ENCODE measurements around the gene CASP9.
"Not testable (repeated sequence)": the region's sequence is repeated elsewhere in the genome, so short reads cannot be mapped to it uniquely, and the experiment has no call there.

The CASP9 gene

GRCh38 chr1:15469361-15469760 lies 54.7 kb downstream of the CASP9 start:
- no peak for DNase-seq (ENCODE audit: low spot score)

- no peak for DNase-seq (ENCODE audit: low spot score)
These were observed 55.9 kb downstream of the CASP9 start for GRCh38 chr1:15468145-15468544.

- not testable (repeated sequence) for DNase-seq (ENCODE audit: low spot score)
These were observed 56.9 kb downstream of the CASP9 start for GRCh38 chr1:15466955-15467625.

- DNase-seq (ENCODE audit: low spot score) = no peak
These were observed 58.3 kb downstream of the CASP9 start for GRCh38 chr1:15465674-15466073.

- DNase-seq (ENCODE audit: low spot score) = not testable (repeated sequence)
These were observed 60.1 kb downstream of the CASP9 start for GRCh38 chr1:15463926-15464322.

- not testable (repeated sequence) for DNase-seq (ENCODE audit: low spot score)
These were observed 60.8 kb downstream of the CASP9 start for GRCh38 chr1:15463064-15463800.

- DNase-seq (ENCODE audit: low spot score) = no peak
These were observed 63.3 kb downstream of the CASP9 start for GRCh38 chr1:15460708-15461095.

- no peak for DNase-seq (ENCODE audit: low spot score)
These were observed 64.0 kb downstream of the CASP9 start for GRCh38 chr1:15459771-15460707.

GRCh38 chr1:15458388-15458787 lies 65.6 kb downstream of the CASP9 start:
- not testable (repeated sequence) for DNase-seq (ENCODE audit: low spot score)

- no peak for DNase-seq (ENCODE audit: low spot score)
These were observed 66.4 kb downstream of the CASP9 start for GRCh38 chr1:15457585-15457984.

- no peak for DNase-seq (ENCODE audit: low spot score)
These were observed 67.6 kb downstream of the CASP9 start, which contains the start of gene CELA2A for GRCh38 chr1:15456313-15456954. Gene CELA2A, plus strand, starts transcription at chr1:15456732. Its CDS starts 22 bp downstream, at chr1:15456754.

- DNase-seq (ENCODE audit: low spot score) = no peak
These were observed 68.5 kb downstream of the CASP9 start for GRCh38 chr1:15455522-15455921.

- DNase-seq (ENCODE audit: low spot score) = no peak
These were observed 69.8 kb downstream of the CASP9 start for GRCh38 chr1:15454256-15454655.

- no peak for DNase-seq (ENCODE audit: low spot score)
These were observed 70.3 kb downstream of the CASP9 start for GRCh38 chr1:15453734-15454133.

- DNase-seq (ENCODE audit: low spot score) = no peak
These were observed 71.0 kb downstream of the CASP9 start for GRCh38 chr1:15452866-15453571.

GRCh38 chr1:15452216-15452615 lies 71.8 kb downstream of the CASP9 start:
- no peak for DNase-seq (ENCODE audit: low spot score)

GRCh38 chr1:15451014-15451722 lies 72.8 kb downstream of the CASP9 start:
- DNase-seq (ENCODE audit: low spot score) = no peak

GRCh38 chr1:15449567-15449966 lies 74.4 kb downstream of the CASP9 start:
- DNase-seq (ENCODE audit: low spot score) = no peak

- DNase-seq (ENCODE audit: low spot score) = no peak
These were observed 75.0 kb downstream of the CASP9 start for GRCh38 chr1:15448877-15449462.

GRCh38 chr1:15446212-15446611 lies 77.8 kb downstream of the CASP9 start:
- DNase-seq (ENCODE audit: low spot score) = no peak
